Spleen (tissue), 11 donors: ENCODE results near the gene PLA2G12A. TPM values are rescaled to one million over a fixed set of nuclear protein-coding genes. Genes with fewer than 3 reads are reported as not detected.

Experiments
- DNase-seq: peaks from one replicate; pipeline ENCODE4 v3.0.0-alpha.2; 2020
- H3K27ac ChIP-seq, 8 donors: fragments of 200-600 bp; sonication (generic) in 7 of 8; 1 replicate in 4 of 8; 2 replicates in 4 of 8; pipeline versions ENCODE4 v1.5.0 to v1.8.0; 2016 to 2021; ENCODE audit warnings: inconsistent platforms in 4 of 8, mild to moderate bottlenecking in 4 of 8, moderate library complexity in 1 of 8
- H3K27me3 ChIP-seq, 7 donors: fragments of 200-600 bp; sonication (generic) in 6 of 7; replicated peaks in 1 of 7; 1 replicate in 4 of 7; 2 replicates in 3 of 7; pipeline versions ENCODE4 v1.5.0 to v1.8.0; 2016 to 2021; ENCODE audit warnings: inconsistent platforms in 3 of 7, mild to moderate bottlenecking in 1 of 7
- H3K36me3 ChIP-seq, 6 donors: fragments of 200-600 bp; sonication (generic) in 5 of 6; 1 replicate in 4 of 6; 2 replicates in 2 of 6; pipeline versions ENCODE4 v1.5.0 to v1.8.0; 2016 to 2021; ENCODE audit warnings: inconsistent platforms in 2 of 6
- H3K4me1 ChIP-seq, 6 donors: fragments of 200-600 bp; sonication (generic) in 5 of 6; 1 replicate in 3 of 6; 2 replicates in 3 of 6; pipeline versions ENCODE4 v1.5.0 to v1.8.0; 2016 to 2021; ENCODE audit warnings: inconsistent platforms in 3 of 6
- H3K4me3 ChIP-seq, 8 donors: fragments of 200-600 bp; sonication (generic) in 7 of 8; 1 replicate in 4 of 8; 2 replicates in 4 of 8; pipeline versions ENCODE4 v1.5.0 to v1.8.0; 2016 to 2021; ENCODE audit warnings: inconsistent platforms in 4 of 8, mild to moderate bottlenecking in 4 of 8, moderate library complexity in 2 of 8
- H3K9me3 ChIP-seq, 8 donors: fragments of 200-600 bp; sonication (generic) in 7 of 8; 1 replicate in 4 of 8; 2 replicates in 4 of 8; pipeline versions ENCODE4 v1.5.0 to v1.8.0; 2016 to 2021; ENCODE audit warnings: inconsistent platforms in 4 of 8
- POLR2A ChIP-seq, 3 donors: fragments of 450-650 bp; IDR thresholded peaks; one replicate each; pipeline ENCODE4 v1.5.1; 2017; ENCODE audit warnings: antibody characterized with exemption in 3 of 3, mild to moderate bottlenecking in 1 of 3
- POLR2AphosphoS5 ChIP-seq, 3 donors: sonication (generic); formaldehyde crosslinking; IDR thresholded peaks; one replicate each; pipeline ENCODE4 v1.5.1; 2017; ENCODE audit warnings: antibody characterized with exemption in 3 of 3
- WGBS, 5 donors: extraction: QIAGEN DNeasy Blood & Tissue Kit in 3 of 5; methylation state at CpG; one replicate each; pipeline versions ENCODE4 v1.1.5 to v1.1.7; 2013 to 2018; 5-methylcytosine and 5-hydroxymethylcytosine counted together
- intact Hi-C: fragments of 100-400 bp; cut with DNase I; formaldehyde crosslinking; loops from one replicate; pipeline ENCODE4 v1.15.0; 2023; ENCODE audit warnings: low total_unique reads
- polyA plus RNA-seq, 3 donors: library from polyadenylated mRNA; stranded (reverse); fragments of 200-250 nt; gene quantifications; one replicate each; pipeline ENCODE4 v1.2.1, GENCODE V29; 2013
- small RNA-seq, 4 donors: library from RNA; depleted of rRNA; stranded (forward); fragments of <200 nt; gene quantifications; one replicate each; pipeline ENCODE3, GENCODE V24; 2016
- total RNA-seq, 7 donors: library from RNA; depleted of rRNA in 3 of 7; stranded (reverse); fragments of >200 nt in 3 of 7; fragmentation: NEBNext Ultra II Directional in 4 of 7; extraction: Animal tissue kit (Norgen Biotek cat#: 25700) in 4 of 7; gene quantifications; one replicate each; pipeline versions ENCODE4 v1.1.0 to v1.2.1, GENCODE V29; 2016 to 2021
- TF ChIP-seq, protein P1 (sequence below), 11 experiments: fragments of 200-600 bp in 7 of 11; fragments of 450-650 bp in 4 of 11; sonication (generic) in 4 of 11; IDR thresholded peaks in 8 of 11; conservative IDR thresholded peaks in 3 of 11; 1 replicate in 7 of 11; 2 replicates in 4 of 11; pipeline versions ENCODE4 v1.4.0 to v1.8.0; 2016 to 2021; ENCODE audit warnings: antibody characterized with exemption in 11 of 11, inconsistent platforms in 4 of 11, mild to moderate bottlenecking in 1 of 11
- donor health status: healthy with polysubstance abuse.
- donor health status: DM: no; HTN: no; CAD: no; lungs with moderate emphysema.
- donor health status: DM: no; HTN: no; CAD: no.
- donor health status: Bipolar disorder and iron deficiency.
- donor health status: healthy.
- donor health status: DM: no; HTN: no; CAD: no.
- donor health status: DM: yes; HTN: yes; CAD: no.

The PLA2G12A gene
- total and polyA plus RNA-seq, 10 donors, result 2.6 to 21.4 (median 15.8) TPM

DNA sequence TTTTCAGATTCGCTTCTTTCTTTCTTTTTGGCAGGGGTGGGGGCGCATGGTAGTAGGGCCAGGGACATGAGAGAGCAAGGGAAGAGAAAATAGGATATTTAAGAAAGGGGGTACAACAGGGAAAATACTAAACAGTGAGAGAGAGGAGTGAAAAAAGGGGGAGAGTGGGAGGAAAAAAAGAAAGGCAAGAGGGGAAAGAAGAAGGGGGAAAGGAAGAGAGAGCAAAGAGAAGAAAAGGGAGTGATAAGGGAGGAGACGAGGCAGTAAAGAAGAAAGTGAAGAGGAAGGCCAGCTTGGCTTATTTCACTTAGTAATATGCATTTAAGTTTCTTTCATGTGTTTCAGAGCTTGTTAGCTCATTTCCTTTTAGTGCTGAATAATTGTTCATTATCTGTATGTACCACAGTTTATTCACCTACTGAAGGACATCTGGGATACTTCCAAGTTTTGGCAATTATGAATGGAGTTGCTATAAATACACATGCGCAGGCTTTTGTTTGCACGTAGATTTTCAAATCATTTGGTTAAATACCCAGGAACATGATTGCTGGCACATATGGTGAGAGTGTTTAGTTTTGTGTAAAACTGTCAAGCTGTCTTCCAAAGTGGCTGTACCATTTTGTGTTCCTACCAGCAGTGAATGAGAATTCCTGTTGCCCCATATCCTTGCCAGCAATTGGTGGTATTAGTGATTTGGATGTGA lies 63.9 kb downstream of the PLA2G12A start:
- H3K27me3 ChIP-seq, result no peaks in the 10 kb centered on the region
- intact Hi-C loops, result no loop called here
- peak overlapping the region in 2 of 8 donors; percentile 8 to 30 for H3K27ac ChIP-seq
- H3K36me3 ChIP-seq, result peaks cover 0 to 30% (median 8%) of the 10 kb centered on the region in 6 donors
- H3K4me3 ChIP-seq, result no peak overlapping the region
- peaks cover 0 to 7% (median 3%) of the 10 kb centered on the region in 8 donors for H3K9me3 ChIP-seq
- H3K4me1 ChIP-seq, result no peaks in the 10 kb centered on the region
- 71 to 96% (median 83%) methylated on average over 5 of the region's 5 CpGs for WGBS, 5 donors
- TF ChIP-seq POLR2AphosphoS5 (IDR thresholded peaks at IDR 0.05) (no peak), POLR2A (IDR thresholded peaks at IDR 0.05) (no peak)
- TF ChIP-seq, protein P1, sequence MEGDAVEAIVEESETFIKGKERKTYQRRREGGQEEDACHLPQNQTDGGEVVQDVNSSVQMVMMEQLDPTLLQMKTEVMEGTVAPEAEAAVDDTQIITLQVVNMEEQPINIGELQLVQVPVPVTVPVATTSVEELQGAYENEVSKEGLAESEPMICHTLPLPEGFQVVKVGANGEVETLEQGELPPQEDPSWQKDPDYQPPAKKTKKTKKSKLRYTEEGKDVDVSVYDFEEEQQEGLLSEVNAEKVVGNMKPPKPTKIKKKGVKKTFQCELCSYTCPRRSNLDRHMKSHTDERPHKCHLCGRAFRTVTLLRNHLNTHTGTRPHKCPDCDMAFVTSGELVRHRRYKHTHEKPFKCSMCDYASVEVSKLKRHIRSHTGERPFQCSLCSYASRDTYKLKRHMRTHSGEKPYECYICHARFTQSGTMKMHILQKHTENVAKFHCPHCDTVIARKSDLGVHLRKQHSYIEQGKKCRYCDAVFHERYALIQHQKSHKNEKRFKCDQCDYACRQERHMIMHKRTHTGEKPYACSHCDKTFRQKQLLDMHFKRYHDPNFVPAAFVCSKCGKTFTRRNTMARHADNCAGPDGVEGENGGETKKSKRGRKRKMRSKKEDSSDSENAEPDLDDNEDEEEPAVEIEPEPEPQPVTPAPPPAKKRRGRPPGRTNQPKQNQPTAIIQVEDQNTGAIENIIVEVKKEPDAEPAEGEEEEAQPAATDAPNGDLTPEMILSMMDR (IDR thresholded peaks at IDR 0.05 in 8 of 11, conservative IDR thresholded peaks at IDR 0.05 in 3 of 11), result no peak
- no peak for DNase-seq

DNA sequence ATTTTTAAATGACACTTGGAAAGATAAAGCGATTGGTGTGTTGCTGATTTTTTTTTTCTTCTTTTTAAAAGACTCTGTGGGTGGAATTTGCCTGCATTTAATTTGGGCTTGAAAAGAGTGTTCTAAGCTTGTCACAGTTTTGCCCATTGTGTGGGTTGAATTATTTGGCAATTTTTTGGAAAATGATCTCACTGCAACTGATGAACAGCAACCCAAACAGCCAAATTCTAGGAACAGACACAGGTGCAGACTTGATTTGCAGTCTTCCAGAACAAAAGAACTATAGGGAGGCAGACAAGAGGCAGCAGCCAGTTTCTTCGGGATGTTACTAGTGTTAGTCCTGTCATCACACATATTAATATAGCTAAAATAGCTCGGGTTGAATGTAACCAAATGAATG lies 67.1 kb downstream of the PLA2G12A start:
- Histone ChIP-seq H3K36me3 (peaks cover 0 to 48% (median 10%) of the 10 kb centered on the region in 6 donors), H3K27me3 (no peaks in the 10 kb centered on the region), H3K27ac (no peak overlapping the region), H3K9me3 (no peaks in the 10 kb centered on the region), H3K4me1 (no peaks in the 10 kb centered on the region), H3K4me3 (no peak overlapping the region)
- intact Hi-C loops, result no loop called here
- WGBS, 5 donors, result 82 to 96% (median 89%) methylated on average over 3 of the region's 3 CpGs
- TF ChIP-seq POLR2A (IDR thresholded peaks at IDR 0.05) (no peak), POLR2AphosphoS5 (IDR thresholded peaks at IDR 0.05) (no peak)
- TF ChIP-seq, protein P1 (IDR thresholded peaks at IDR 0.05 in 8 of 11, conservative IDR thresholded peaks at IDR 0.05 in 3 of 11), result no peak
- no peak for DNase-seq

DNA sequence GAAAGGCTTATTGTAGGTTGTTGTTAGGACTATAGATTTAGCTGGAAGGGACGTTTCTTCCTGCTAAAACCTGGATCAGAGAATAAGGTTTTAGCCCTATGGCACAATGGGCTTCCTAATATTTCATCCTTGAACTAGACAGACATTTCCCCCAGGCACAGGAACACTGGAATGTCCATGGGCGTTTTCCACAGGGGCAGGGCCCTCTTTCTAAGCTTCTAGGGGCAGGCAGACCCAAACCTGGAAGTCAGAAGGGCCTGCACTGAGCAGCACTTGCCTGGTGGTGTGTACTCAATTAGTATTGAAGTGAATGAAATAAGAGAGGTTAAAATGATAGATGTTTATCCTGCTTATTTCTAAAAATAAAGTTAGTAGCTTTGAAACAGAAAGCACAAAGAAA lies 67.8 kb downstream of the PLA2G12A start:
- intact Hi-C loops, result no loop called here
- H3K4me1 ChIP-seq, result no peaks in the 10 kb centered on the region
- no peaks in the 10 kb centered on the region for H3K9me3 ChIP-seq
- H3K27me3 ChIP-seq, result no peaks in the 10 kb centered on the region
- TF ChIP-seq, protein P1 (IDR thresholded peaks at IDR 0.05 in 8 of 11, conservative IDR thresholded peaks at IDR 0.05 in 3 of 11), result no peak
- TF ChIP-seq POLR2A (IDR thresholded peaks at IDR 0.05), result no peak
- TF ChIP-seq POLR2AphosphoS5 (IDR thresholded peaks at IDR 0.05), result no peak
- DNase-seq, result no peak
- H3K36me3 ChIP-seq, result peaks cover 0 to 48% (median 10%) of the 10 kb centered on the region in 6 donors
- 57 to 81% (median 73%) methylated on average over 2 of the region's 2 CpGs for WGBS, 5 donors
- peak overlapping the region in 2 of 8 donors; percentile 24 to 39 for H3K27ac ChIP-seq
- H3K4me3 ChIP-seq, result no peak overlapping the region

Small RNAs within 50 kb of the gene (small RNA-seq; reads per million reads assigned to genes)
- 0 to 0.35 (median 0) reads per million in 4 donors for gene HIGD1AP14

Other genes starting within 250 kb of the PLA2G12A start
- 10 to 100 TPM; 22.1 to 65.5 (median 29.2) TPM for gene MCUB, start 169.8 kb downstream of the PLA2G12A start, total RNA-seq
- gene MCUB, start 169.8 kb downstream of the PLA2G12A start, polyA plus RNA-seq, result 10 to 100 TPM; 17.0 to 31.6 (median 22.7) TPM
- gene CASP6, start 26.6 kb downstream of the PLA2G12A start, total RNA-seq, result 10 to 100 TPM; 11.5 to 34.5 (median 15.4) TPM
- 10 to 100 TPM in 2 of 3 donors, 1 to 10 TPM in 1; 7.7 to 15.3 (median 10.1) TPM for gene CASP6, start 26.6 kb downstream of the PLA2G12A start, polyA plus RNA-seq
- 10 to 100 TPM; 38.1 to 88.2 (median 66.1) TPM for gene CFI, start 71.9 kb upstream of the PLA2G12A start, total RNA-seq
- 10 to 100 TPM in 2 of 3 donors, 1 to 10 TPM in 1; 9.8 to 21.7 (median 15.3) TPM for gene CFI, start 71.9 kb upstream of the PLA2G12A start, polyA plus RNA-seq
- 10 to 100 TPM in 5 of 7 donors, 1 to 10 TPM in 2; 4.3 to 13.2 (median 12.0) TPM for gene GAR1, start 85.7 kb upstream of the PLA2G12A start, total RNA-seq
- gene GAR1, start 85.7 kb upstream of the PLA2G12A start, polyA plus RNA-seq, result 10 to 100 TPM; 23.3 to 29.2 (median 25.3) TPM
- gene RRH, start 97.9 kb upstream of the PLA2G12A start, total RNA-seq, result 1 to 10 TPM in 1 of 7 donors, under 1 TPM in 4, not detected in 2; 0.40 to 2.0 (median 0.57) TPM
- gene RRH, start 97.9 kb upstream of the PLA2G12A start, polyA plus RNA-seq, result under 1 TPM in 1 of 3 donors, not detected in 2; 0.03 TPM
- gene LRIT3, start 118.0 kb upstream of the PLA2G12A start, total RNA-seq, result under 1 TPM; 0.13 to 0.94 (median 0.27) TPM
- gene LRIT3, start 118.0 kb upstream of the PLA2G12A start, polyA plus RNA-seq, result under 1 TPM; 0.20 to 0.43 (median 0.29) TPM
- 1 to 10 TPM in 4 of 7 donors, under 1 TPM in 3; 0.54 to 2.5 (median 1.0) TPM for gene EGF, start 182.8 kb upstream of the PLA2G12A start, total RNA-seq
- under 1 TPM in 2 of 3 donors, not detected in 1; 0.03 to 0.17 TPM for gene EGF, start 182.8 kb upstream of the PLA2G12A start, polyA plus RNA-seq